SIG-M5 treated with dmso at 0.1 percent for 504 hours (cell line): Measurements from ENCODE around the gene COG5.
A peak's percentile ranks its signal among the peaks of the same experiment; 100 is the strongest.

Experiments used
- DNase-seq: peaks from one replicate; lab custom pipeline; 2025; ENCODE audit not compliant: unreplicated experiment; lab: John Stamatoyannopoulos, UW

The COG5 gene

DNA sequence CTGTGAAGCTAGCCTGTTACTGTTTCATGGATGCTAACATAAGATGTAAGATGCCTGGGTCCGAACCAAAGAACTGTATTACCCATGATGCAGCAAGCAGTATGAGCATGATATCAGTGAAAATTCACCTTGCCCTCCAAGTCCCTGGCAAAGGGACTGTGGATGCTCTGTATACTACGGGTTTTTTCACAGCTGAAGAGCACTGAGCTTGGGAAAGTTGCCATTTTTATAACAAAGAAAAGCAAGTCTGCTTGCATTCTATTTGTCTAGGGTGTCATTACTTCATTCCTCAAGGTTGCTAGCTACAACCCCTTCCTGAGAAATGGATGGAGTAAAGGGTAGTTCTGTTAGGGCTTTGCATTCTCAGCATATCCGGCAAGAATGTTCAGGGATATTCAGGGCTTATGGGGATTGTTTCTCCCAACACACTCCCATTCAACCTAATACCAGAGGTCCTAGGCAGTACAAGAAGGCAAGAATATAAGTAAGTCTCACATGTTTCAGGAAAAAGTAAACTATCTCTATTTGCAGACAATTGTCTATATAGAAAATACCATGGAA is 99.0 kb downstream of the COG5 start:
- DNase-seq = no peak

DNA sequence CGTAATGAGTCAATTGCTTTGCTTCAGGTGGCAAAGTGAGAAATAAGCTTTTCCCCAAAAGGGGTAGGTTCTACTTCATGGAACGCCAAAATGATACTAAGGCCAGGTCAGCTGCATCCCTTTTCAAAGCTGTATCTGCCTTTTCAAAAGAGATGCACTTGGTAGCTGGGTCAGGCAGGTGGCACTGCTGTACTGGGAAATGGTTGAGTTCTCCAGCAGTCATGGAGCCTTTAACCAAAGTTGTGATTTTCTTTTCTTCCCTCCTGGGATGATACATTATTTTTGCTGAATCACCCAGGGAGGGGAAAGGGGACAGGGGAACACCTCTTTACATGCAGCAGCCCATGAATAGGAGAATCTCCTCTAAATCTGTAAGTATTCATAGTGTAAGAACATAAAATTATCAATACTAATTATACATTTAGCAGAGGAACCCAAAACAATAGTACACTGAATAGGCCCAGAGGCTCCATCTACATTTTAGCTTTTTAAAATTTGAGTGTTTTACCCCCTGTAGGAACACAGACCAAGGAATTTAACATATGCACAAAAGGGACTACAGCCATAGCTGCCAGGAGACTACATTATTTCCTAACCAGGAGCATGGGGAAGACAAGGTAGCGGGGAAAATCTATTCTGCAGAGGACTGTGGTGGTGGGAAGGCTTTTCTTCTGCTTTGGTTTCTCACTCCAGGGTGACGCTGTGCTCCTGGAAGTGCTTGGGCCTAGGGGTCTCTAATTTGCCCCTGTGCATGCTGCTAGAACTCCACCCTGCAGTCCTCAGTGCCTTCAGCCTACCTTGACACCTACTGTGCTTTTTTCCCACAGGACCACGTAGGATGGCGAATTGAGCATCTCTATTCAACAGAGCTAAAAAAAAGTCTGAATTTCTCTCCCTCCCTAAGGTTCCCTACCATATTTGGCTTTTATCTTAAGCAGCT is 100.3 kb downstream of the COG5 start:
- peak; percentile 8 for DNase-seq

DNA sequence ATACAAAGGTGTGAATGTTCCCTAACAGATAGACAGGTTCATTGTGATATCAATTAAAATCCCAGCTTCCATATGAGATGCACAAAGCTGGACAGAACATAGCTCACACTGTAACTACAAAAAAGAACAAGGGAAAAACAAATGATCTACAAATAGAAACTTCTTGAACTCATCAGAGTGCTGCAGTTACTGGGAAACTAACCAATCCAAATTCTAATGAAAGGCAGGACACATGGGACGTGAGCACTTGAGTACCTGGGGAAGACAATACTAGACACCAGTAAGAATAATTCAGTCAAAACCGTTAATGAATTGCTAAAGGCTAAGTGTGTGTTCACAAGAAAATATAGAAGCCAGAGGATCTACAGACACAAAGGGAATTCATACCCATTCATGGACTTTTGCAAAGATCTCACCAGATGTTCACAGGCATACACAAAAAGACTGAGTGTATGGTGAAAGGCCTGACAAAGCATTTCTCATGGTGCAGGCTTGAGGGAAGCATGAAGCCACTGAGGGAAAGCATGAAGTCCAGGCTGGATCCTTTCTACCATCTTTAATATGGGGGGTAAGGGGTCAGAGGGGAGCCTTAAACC is 101.7 kb downstream of the COG5 start:
- DNase-seq = no peak

DNA sequence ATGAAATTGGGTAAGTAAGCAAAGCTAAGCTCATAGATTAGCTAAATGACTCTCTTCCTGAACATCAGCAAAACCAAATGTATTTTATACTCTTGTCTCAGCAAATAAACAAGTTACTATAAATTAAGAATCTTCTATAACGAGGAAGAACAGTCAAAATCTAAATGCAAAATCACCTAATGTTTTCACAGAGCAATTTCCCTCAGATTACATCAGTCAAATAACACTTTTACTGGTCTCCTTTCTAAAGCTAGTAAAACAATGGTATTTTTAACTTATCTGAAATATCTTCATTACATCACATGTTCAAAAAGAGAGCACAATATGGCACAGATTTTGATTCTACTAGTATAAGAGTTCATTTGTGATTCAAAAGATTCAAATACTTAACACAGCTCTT is 110.3 kb downstream of the COG5 start:
- no peak for DNase-seq

DNA sequence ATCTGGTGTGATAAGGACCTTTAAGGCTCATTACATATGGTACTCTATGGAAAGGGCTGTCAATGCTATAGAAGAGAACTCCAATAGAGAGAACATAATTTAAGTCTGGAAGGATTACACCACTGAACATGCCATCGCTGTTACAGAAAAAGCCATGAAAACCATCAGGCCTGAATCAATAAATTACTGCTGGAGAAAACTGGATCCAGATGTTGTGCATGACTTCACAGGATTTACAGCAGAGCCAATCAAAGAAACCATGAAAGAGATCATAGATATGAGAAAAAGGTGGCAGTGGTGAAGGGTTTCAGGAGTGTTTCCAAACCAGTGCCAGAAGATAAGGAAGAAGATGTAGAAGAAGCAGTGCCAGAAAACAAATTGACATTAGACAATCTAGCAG is 112.8 kb downstream of the COG5 start:
- DNase-seq = no peak

DNA sequence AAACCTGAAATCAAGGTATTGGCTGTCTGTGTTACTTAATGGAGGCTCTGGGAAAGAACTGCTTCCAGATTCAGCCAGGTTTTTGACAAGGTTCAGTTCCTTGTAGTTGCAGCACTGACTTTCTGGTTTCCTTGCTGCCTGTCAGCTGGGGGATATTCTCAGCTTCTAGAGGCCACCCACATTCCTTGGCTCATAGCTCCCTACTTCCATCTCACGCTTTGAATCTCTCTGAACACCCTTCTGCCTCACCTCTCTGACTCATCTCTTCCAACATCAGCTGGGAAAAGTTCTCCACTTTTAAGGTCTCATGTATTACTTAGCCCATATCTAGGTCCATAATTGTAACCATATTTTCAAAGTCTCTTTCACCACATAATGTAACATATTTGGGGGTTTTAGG is 116.7 kb downstream of the COG5 start:
- no peak for DNase-seq

DNA sequence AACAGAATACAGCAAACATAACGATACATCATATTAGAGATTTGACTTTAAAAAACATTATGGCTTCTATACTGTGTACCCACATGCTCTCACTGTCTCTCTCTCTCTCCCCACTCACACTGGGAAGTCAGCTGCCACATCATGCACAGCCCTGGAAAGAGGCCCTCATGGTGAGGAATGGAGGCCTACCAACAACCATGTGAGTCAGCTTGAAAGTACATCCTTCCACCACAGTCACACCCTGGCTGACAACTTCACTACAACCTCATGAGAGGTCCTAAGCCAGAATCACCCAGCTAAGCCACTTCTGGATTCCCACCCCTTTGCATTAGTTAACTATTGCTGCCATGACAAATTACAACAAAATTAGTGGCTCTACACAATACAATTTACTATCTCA is 117.2 kb downstream of the COG5 start:
- no peak for DNase-seq

DNA sequence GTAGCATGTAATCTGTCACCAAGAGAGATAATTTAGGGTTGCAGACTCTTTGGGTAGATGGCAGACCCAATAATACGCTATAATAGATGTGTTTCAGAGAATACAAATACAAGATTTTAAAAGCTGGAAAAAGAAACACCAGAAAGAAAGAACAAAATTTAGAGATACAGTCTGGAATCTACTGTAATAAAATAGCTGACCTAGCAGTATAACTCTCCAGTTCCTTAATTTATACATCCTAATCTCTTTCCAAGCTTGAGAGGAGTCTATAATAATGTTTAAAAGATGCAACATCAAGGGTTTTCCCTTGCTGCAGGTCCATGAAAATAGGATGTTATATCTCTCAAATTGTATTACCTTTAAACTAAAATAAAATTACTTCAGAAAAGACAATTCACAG is 121.0 kb downstream of the COG5 start:
- DNase-seq = no peak

DNA sequence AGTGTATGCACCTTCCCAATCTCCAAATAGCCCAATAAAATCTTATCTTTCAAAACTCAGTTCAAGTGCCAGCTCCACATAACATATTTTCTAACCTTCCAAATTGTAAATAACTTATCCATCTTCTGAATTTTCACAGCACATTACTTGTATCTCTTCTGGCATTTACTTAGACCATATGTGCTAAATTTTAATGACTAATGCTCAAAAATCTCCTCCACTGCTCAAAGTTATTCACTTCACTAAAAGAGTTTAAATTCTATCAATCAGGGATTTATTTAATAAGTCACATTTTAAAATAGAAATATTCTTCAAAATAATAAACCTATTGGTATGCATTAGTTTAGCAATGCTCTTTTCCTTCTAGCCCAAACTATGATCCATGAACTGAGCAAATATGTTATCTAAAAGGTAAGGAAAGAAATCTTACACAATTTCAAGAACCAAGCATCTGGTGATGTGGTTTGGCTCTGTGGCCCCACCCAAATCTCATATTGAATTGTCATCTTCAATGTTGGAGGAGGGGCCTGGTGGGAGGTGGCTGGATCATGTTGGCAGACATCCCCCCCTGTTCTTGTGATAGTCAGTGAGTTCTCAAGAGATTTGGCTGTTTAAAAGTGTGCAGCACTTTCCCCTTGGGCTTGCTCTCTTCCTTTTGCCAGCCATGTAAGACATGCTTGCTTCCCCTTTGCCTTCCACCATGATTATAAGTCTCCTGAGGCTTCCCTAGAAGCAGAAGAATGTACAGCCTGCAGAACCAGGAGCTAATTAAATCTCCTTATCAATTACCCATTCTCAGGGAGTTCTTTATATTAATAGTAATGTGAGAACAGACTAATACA is 121.9 kb downstream of the COG5 start:
- DNase-seq = no peak

DNA sequence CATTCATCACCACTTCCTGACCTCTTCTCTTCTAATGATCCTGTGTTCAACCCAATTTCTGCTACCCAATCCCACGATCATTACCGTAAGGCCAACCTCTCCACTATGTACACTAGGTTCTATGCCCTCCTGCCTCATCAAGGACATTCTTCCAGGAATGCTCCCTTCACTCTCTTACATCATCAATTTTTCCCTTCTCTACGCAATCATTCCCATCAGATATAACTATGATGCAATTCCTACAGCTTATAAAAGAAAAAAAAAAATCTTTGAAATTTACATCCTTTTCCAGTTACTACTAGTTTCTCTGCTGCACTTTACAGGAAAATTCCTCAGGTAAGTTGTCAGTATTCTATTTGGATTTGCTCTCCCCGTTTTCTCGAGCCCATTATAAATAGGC is 124.7 kb downstream of the COG5 start:
- no peak for DNase-seq

DNA sequence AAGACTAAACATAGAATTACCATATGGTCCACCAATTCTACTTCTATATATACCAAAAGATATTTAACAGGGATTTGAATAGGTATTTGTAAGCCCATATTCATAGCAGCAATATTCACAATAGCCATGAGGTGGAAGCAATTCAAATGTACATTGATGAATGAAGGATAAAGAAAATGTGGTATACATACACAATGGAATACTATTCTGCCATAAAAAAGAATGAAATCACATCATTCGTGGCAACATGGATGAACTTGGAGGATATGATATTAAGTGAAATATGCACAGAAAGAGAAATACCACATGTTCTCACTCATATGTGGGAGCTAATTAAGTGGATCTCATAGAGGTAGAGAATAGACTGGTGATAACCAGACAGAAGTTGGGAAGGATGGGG is 128.0 kb downstream of the COG5 start:
- no peak for DNase-seq

DNA sequence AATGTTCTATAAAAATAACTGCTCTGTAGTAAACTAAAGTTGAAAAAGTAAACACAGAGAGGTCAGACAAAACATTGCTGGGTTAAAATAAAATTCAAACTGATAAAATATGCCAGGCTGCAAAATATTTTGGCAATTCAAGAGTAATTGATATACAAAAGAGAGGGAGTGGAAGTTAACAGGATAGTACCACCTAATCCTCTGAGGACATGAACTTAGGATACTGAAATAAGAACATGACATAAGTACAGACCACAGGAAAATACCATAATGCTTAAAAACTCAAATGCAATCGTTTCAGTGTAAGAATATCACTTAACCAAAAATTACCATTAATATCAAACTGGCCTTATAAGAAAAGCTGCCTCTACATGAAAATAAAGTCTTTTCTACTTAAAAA is 131.5 kb downstream of the COG5 start:
- no peak for DNase-seq

DNA sequence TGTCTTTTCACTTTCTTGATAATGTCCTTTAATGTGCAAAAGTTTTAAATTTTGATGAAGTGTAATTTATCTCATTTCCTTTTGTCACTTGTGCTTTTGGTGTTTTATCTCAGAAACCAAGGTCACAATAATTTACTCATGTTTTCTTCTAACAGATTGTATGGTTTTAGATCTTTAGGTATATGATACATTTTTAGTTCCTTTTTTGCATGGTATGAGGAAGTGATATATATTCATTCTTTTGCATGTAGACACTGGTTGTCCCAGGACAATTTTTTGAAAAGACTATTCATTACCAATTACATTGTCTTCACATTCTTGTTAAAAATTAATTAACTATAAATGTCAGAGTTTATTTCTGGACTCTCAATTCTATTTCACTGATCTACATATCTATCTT is 133.7 kb downstream of the COG5 start:
- DNase-seq = no peak

DNA sequence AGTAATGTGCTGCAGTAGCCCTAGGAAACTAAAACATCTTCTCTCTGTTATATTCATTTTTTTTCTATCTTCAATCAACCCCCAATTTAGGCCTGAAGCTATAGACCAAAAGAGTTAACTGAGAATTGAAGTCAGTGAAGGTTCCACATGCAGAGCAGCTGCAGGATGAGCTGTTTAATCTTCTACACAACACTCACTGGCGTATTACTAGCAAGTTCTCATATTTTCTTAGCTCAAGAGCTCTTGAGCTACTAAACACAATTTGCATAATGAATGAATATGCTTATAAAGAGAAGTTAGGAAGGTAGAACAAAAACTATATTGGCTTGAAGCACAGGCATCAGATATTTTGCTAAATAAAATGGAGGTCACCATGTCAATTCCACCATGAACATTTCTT is 135.1 kb downstream of the COG5 start:
- DNase-seq = no peak

DNA sequence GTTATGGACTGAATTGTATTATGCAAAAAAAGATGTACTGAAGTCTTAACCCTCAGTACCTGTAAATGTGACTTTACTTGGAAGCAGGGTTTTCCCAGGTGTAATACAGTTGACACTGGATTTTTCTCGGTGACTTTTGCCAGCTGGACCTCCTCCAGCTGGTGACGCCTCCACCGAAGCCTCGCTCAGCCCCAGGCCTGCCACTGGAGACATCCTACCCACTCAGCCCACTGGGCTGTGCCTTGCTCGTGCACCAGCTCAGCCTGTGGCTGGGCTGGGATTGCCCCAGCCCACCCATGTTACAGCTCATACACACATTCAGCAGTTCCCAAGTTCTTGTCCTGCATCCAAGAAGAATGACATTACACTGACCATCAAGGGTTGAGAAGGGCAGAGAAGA is 136.3 kb downstream of the COG5 start:
- DNase-seq = no peak

DNA sequence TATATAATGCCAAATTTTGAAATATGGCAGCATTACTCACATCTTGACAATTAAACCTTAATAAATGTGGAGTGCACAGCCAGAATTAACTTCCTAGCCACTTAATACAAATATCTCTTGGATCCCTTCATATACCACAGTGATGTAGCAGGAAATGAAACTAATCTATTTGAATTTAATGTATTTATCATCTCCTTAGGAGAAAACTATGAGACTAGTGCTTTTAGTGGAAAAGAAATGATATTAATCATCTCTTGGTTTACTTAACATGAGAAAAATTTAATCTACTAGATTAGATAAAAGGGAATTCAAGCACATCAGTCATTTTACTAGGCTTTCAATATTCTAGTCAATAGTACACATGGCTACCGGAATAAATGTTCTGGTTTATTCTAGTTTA is 149.5 kb downstream of the COG5 start:
- DNase-seq = no peak

DNA sequence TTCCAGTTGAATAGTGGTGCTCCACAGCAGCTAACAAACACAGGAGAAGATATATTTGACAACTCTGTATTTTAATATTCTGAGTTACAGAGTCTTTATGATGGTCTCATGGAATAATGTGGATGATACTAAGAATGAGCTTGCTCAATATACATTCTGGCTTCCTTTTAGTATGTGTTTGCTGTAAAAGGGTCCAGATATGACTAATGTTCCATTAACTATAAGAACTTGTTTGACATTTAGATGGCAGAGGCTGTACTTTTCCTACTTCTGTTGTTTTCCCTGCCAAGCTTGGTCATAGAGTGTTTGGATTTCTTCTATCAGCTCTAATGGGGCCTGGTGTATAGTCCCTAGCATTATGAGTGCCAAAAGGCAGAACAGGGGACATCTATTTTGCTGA is 155.4 kb downstream of the COG5 start:
- no peak for DNase-seq

DNA sequence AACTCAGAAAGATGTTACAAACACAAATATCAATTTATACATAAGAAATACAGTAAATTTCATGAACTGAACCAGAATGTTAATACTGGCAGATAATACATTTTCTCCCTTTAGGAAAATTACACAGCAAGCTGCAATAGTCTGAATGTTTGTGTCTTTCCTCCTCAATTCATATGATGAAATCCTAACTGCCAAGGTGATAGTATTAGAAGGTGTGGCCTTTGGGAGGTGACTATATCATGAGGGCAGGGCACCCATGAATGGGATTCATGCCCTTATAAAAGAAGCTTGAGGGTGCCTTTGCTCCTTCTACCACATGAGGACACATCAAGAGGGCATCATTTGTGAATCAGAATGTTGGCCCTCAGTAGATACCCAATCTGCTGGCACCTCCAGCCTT is 158.2 kb downstream of the COG5 start:
- DNase-seq = no peak

DNA sequence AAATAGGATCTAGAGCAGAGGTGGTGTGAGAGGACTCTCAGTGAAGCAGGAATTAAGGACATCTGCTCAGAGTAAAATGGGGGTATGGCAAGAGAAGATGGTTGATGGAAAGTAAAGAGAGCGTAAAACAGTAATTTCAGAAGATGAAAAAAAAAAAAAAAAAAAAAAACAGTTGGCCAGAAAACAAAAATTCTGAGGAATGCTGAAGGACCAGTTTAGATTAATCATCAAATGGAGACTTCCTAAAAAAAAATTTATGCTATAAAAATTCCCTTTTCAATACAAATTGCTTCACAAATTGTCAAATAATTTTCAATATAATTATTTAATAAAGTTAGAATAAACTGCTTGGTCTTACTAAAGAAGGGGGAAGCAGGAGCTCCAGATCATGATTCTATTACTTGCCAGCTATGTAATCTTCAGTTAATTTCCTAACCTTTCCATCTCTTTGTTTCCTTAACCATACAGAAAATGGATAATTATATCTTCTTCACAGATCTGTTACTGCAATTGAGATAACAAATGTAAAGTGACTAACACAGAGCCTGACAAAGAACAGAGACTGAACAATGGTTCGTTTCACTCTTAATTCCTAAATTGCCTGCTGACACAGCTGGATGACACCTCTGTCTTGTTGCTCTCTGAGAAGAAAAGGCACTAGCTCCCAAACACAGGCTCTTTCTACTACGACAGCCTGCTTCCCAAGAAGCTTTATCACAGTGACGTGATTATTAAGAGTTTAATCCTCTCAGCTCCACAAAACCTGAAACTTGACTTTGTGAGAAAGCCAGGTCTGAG is 158.8 kb downstream of the COG5 start:
- no peak for DNase-seq

DNA sequence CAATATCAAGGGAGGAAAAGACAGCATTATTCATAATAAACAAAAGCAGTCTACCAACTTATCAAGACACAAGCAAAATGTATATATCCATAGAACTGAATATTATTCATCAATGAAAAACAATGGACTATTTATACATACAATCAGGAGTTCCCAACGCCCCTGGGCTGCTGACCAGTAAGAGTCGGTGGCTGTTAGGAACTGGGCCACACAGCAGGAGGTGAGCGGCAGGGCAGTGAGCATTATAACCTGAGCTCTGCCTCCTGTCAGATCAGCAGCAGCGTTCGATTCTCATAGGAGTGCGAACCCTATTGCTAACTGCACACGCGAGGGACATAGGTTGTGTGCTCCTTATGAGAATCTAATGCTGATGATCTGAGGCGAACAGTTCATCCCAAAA is 165.6 kb downstream of the COG5 start:
- no peak for DNase-seq

DNA sequence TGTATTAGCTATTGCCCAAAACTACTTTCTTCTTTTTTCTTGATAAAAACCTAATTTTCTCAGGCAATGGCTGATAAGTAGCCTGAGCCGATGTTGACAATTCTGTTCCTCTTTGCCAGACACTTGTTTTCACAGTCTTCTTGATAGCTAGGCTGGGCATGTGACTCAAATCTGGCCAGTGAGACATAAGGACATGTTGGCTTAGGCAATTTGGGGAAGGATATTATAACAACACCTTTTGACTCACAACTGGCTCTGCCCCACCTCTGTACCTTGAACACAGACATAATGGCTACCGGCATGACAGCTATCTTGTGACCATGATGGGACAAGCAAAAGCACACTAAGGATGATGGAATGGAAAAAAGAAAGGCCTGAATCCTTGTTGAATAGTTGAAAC is 166.7 kb downstream of the COG5 start:
- DNase-seq = no peak
